GM19324 (cell line): ENCODE data around the gene DHRS11.

Source experiments
- ATAC-seq: cut with Tn5 transposase; IDR thresholded peaks from one replicate; pipeline ENCODE4 v1.9.1; 2021; ENCODE audit warnings: mild to moderate bottlenecking, moderate library complexity; ENCODE audit not compliant: unreplicated experiment, low FRiP score

DHRS11 gene, protein sequence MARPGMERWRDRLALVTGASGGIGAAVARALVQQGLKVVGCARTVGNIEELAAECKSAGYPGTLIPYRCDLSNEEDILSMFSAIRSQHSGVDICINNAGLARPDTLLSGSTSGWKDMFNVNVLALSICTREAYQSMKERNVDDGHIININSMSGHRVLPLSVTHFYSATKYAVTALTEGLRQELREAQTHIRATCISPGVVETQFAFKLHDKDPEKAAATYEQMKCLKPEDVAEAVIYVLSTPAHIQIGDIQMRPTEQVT

GRCh38 chr17:36591434-36592315 is at the start of gene DHRS11:
Gene DHRS11 (plus strand): TSS chr17:36591879. CDS start chr17:36592010, 131 bp downstream.
- peak; percentile 80 for ATAC-seq

DNA sequence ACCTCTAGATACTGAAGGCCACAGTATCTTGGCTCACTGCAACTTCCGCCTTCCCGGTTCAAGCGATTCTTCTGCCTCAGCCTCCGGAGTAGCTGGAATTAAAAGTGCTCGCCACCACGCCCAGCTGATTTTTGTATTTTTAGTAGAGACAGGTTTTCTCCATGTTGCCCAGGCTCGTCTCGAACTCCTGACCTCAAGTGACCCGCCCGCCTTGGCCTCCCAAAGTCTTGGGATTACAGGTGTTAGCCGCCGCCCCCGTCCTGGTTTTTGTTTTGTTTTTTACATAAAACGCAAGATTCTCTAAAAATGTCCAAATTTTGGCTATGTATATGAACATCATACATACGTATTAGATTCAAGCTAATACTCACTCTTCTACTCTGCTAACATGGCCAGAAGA is 48.9 kb upstream of the DHRS11 start:
- ATAC-seq, result no peak

- ATAC-seq, result peak; percentile 1
These were observed 47.7 kb upstream of the DHRS11 start for GRCh38 chr17:36544044-36544306.

DNA sequence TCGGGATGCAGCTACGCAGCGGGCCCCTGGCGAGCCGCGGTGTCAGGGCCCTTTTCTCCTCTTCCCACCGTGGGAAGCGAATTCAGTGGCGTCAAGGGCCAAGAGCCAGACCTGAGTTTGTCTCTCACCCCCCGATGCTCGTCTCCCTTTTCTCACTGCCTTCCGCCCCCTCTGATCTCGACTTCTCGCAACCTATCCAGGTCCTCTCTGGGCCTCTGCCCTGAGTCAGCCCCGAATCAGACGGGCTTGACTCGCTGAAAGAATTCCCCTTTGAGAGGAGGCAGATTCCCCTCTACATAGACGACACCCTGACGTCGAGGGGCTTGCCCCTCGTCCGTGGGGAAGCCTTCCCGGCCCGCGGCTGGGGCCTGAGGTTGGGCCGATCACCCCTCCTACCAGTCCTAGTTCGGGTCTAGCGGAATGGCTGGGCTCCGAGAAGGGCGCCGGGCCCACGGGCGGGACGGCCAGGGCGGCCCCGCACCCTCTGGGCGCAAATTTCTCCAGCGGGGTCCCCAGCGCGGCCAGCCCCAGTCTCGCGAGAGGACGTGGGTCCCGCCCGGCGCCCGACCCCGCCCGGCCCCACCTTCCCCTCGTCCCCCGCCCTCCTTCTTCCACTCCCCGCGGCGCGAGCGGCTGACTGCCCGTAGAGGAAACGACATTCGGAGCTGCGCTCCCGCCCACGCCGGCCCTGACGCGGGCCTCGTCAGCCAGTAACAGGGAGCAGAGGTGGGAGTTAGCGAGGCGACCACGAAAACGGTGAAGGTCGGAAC is 47.2 kb upstream of the DHRS11 start, which contains the start of gene GGNBP2:
Gene GGNBP2, plus strand, starts transcription at position 613 of the 770 bp plus-strand sequence. CDS start 806 bp downstream, outside the sequence.
- peak; percentile 65 for ATAC-seq

- peak; percentile 59 for ATAC-seq
These were observed 46.6 kb upstream of the DHRS11 start for GRCh38 chr17:36545077-36545464.

DNA sequence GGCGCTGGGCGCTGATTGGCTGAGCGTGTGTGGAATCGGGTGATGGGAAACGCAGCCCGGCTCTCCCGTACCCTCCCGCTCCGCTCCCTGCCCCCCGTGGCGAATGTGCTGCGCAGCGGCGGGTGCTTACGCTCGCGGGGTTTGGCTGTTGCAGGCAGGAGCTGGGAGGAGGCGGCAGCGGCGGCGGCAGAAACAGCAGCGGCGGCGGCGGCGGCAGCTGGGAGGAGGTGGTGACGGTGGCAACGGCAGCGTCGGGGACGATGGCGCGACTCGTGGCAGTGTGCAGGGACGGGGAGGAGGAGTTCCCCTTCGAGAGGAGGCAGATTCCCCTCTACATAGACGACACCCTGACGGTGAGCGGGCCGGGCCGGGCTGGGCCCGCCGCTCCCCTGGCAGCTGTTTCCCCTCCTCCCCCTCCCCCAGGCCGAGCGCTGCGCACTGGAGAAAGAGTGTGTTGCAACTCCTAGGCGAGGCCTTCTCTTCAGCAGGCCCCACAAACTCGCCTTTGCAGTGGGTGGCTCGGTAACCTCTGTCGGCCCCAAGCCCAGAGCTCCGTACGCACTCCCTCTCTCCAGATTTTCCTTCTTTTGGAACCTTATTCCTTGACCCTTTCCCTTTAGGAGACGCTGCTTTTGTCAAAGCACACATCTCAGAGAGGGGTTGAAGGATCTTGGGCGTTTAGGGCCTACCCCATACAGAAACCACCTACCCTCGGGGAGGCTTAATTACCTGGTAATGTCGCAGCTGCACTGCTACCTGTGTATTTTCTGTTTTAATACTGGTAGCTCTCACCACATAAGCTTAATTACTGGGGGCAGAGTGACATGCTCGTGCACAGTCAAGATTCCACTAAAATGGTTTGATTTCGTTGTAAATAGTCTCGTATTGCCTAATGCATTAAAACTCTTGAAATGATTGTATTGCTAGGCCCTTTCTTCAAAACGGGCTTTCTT is 45.9 kb upstream of the DHRS11 start:
- peak; percentile 69 for ATAC-seq

- no peak for ATAC-seq
These were observed 45.1 kb upstream of the DHRS11 start for GRCh38 chr17:36546418-36547093.

DNA sequence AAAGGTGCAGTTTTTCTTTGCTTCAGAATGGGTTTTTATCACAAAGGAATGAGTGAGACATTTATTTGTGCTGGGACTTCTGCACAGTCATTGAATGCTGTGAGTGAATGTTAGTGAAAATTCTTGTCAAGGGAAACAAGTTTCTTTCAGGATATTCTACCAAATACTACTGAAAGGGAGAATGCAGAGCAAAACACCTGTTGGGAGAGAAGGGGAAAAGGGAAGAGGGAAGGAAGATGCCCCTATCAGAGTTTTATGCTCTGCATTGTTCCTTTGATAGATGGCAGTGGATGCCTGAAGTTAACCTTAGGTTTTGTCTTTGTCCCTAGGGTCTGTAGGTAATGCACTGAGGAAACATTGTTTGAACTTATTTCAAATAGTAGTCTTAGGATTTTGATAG is 43.9 kb upstream of the DHRS11 start:
- ATAC-seq, result no peak

- no peak for ATAC-seq
These were observed 40.9 kb upstream of the DHRS11 start for GRCh38 chr17:36550491-36551417.

GRCh38 chr17:36553459-36553858 is 38.2 kb upstream of the DHRS11 start:
- no peak for ATAC-seq

GRCh38 chr17:36566081-36566480 is 25.6 kb upstream of the DHRS11 start:
- ATAC-seq, result no peak

DNA sequence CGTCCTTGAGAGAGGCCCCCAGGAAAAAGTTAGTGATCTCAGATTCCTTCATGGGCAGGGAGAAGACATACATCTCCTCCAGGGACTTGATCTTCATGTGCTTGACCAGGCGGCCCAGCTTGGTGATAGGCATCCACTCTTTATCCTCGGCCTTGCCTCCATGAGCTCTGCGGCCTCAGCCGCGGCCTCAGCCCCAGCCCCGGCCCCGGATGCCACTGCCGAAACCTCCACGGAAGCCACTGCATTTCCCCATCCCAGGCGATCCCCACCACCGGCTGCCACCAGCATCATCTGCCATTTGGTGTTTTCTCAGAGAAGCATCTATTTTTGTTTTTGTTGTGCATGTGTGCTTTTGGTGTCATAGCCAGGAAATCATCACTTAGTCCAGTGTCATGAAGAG is 16.7 kb upstream of the DHRS11 start:
- no peak for ATAC-seq

DNA sequence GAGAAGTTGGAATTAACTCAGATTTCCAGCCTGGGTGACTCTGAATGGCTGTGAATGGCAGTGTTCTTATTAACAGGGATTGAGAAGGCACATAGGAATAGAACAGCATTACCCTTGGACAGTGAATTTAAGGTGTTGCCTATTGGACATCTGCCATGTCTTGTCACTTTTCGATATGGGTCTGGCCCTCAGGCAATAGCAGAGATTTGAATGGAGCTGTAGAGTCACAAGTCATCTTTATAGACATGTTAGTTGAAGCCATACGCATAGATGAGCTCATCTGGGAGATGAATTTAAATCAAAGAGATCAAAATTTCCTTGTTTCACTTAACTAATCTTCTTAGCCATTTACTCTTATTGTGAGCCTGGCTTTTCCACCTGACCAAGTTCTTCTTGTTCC is 14.9 kb upstream of the DHRS11 start:
- no peak for ATAC-seq

GRCh38 chr17:36578671-36579070 is 13.0 kb upstream of the DHRS11 start:
- ATAC-seq, result no peak

GRCh38 chr17:36583787-36584186 is 7.9 kb upstream of the DHRS11 start:
- no peak for ATAC-seq

GRCh38 chr17:36586138-36586537 is 5.5 kb upstream of the DHRS11 start:
- no peak for ATAC-seq

DNA sequence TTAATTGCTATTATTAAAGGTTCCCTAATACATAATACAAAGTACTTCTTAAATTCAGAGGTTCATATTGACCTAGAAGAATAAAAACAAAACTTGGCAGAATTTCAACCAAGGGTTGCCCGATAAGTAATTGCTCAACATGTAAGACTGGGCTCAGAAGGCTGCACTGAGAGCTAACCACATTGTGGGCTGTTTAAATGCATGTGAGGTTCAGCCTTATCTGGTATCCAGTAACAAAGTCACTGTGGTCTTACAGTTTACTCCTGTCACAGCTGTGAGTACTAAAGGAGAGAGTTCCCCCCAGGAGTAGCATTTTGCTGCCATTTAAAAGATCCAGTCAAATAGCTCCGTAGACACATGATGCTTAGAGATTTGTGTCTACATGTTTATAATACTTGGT is 1.6 kb upstream of the DHRS11 start:
- no peak for ATAC-seq

DNA sequence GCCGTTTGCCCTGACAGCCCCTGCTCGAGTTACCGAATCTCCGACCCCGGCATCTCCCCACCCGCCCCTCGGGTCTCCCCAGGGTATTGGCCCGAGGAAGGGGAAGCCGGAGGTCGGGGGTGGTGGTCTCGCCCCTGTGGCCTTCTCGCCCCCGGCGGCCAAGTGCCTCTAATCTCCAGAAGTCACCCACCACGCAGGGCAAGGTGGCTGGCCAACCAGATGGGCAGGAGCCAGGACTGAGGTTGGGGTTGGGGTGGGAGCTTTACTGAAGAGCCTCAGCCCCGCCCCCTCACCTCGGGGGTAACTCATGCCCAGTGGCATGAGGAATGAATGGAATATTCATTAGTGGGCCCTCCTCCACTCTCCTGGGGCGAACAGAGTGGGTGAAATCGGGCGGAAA is 637 bp downstream of the DHRS11 start:
- ATAC-seq, result no peak
